CD4-positive, alpha-beta T cell treated with Interleukin-6 at 100 ng/mL for 8 hours (primary cell): ENCODE data around the gene FASTK.
A peak's percentile ranks its signal among the peaks of the same experiment; 100 is the strongest.

Experiments
- DNase-seq: peaks from one replicate; pipeline ENCODE4 v3.0.0-alpha.2; 2020; ENCODE audit warnings: mixed read lengths, low spot score

The FASTK gene

GRCh38 chr7:151118108-151119054 is 37.8 kb upstream of the FASTK start:
- DNase-seq = no peak

DNA sequence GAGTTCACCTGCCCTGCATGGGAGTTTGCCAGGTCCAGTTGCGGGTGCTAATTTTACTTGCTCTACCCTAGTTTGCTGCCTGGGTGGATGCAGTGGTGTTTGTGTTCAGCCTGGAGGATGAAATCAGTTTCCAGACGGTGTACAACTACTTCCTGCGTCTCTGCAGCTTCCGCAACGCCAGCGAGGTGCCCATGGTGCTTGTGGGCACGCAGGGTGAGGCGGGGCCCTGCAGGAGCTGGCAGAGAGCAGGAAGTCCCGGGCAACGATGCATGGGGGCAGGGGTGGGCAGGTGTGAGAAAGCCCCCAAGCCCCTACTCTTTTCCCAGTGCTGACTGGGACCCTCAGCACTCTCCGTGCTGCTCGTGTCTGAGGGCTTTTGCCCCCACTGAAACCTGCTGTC is 37.0 kb upstream of the FASTK start:
- peak; percentile 53 for DNase-seq

DNA sequence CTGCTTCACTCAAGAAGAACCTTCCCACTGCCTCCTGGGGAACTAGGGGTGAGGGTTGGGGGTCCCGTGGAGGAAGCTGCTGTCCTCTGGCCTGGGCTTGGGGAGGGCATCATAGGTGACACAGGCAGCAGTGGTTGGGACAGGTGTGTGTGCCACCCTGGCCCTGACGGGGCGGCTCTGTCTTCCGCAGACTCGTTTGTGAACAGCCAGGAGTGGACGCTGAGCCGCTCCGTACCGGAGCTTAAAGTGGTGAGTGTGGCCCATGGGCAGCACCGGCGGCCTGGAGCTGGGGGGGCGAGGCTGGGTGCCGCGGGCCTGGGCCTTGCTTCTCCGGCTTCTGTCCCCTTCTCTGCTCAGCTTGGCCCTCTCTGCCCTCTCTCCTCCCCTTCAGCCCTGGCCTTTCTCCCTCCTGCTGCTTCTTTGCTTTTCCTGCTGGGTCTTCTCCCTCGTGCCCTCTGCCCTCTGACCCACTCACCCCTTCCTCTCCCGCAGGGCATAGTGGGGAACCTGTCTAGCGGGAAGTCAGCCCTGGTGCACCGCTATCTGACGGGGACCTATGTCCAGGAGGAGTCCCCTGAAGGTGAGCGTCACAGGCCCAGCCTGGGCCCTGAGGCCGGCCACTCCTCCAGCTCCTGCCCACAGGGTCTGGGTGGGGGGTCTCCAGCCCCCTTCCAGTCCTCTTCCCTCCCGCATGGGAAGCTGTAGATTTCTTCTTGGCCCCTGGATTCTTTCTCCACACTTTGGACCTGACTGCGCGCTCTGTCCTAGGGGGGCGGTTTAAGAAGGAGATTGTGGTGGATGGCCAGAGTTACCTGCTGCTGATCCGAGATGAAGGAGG is 36.2 kb upstream of the FASTK start:
- no peak for DNase-seq

- DNase-seq = no peak
These were observed 35.3 kb upstream of the FASTK start for GRCh38 chr7:151115836-151116418.

- DNase-seq = no peak
These were observed 34.7 kb upstream of the FASTK start for GRCh38 chr7:151115121-151115835.

DNA sequence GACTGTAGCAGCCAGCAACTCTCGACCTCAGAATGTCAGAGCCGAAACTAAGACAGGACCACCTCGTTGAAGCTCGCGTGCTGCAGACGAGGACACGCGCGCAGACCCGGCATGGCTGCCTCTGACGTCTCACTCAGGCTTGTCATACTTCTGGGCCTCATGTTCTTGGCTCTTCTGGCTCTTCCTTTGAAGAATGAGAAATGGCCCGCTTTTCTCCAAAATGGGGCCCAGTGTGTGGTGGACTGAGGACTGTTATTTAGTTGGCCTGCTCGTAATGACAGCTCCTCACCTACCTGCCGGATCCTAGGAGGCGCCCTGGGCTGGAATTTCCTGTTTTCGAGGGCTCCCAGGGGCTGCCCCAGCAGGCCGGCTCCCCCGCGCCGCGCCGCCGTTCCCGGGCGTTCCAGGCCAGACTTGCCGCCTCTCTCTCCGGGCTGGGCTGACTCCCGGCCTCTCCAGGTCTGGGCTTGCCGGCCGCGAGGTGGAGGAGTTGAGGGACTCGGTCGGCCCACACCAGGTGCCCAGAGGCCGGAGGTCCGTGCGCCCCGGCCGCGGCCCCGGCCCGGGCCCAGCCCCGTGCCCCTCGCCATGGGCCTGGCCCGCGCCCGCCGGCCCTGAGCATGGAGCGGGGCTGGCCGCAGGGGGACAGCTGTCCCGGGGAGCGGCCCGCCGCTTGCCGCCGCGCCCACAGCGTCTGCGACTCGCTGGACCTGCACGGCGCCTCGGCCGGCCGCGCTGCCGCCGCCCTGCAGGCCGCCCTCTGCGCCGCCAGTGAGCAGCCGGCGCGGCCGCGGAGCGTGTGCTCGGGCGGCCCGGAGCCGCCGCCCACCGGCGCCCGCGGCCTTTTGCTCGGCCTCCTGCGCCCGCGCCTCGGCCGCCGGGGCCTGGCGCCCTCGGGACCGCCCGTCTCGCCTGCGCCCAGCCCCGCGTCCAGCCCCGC is 33.8 kb upstream of the FASTK start:
- DNase-seq = no peak

- no peak for DNase-seq
These were observed 32.9 kb upstream of the FASTK start for GRCh38 chr7:151113344-151114150.

- peak; percentile 74 for DNase-seq
These were observed 30.5 kb upstream of the FASTK start for GRCh38 chr7:151110941-151111645.

DNA sequence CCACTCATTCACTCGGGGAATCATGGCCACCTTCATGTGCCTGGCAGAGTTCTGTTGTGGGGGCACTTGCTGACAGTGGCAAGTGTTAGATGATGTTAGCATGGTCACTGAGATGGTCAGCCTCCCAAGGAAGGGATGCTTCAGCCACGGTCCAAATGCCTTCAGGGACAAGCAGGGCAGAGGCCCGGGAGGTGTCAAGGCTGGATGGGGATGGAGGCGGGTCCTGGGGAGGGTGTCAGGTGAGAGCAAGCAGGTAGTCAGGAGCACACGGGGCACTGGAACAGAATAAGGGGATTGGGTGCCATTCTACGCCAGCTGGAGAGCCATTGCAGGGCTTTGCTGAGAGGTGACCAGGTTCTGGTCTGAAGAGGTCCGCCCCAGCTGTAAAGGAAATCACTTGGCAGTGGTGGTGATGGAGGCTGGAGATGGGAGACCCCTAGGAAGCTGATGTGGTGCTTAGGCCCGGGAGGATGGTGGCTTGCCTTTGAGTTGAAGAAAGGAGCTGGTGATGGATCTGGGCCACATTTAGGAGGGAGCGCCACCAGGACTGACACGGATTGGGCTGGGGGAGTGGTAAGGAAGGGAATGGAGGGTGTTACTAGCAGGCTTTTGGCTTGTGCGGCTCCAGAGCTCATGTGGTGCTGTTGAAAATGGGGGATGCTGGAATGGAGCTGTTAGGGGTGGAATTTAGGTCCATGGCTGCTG is 29.8 kb upstream of the FASTK start:
- no peak for DNase-seq

- no peak for DNase-seq
These were observed 28.8 kb upstream of the FASTK start for GRCh38 chr7:151109094-151110048.

GRCh38 chr7:151107882-151108281 is 27.3 kb upstream of the FASTK start:
- DNase-seq = no peak

GRCh38 chr7:151104411-151105235 is 24.0 kb upstream of the FASTK start:
- no peak for DNase-seq

DNA sequence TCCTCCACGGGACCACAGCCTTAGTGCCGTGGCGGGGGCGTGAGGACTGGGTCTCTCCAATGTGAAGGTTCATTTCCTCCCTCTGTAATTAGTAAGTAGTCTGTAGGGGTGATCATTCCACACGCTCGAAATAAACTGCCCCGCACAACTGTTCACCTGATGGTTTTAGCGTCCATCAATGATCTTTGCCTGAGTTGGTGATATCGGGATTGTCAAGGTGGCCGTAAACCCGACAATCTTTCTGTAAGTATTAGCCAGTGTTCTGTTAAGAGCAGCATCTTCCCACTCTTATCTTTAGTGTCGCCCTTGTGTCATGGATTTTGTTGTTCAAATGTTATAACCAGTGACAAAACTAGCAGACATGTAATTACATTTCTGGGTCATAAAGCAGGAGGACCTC is 23.4 kb upstream of the FASTK start:
- DNase-seq = no peak

GRCh38 chr7:151102991-151103390 is 22.4 kb upstream of the FASTK start:
- DNase-seq = no peak

DNA sequence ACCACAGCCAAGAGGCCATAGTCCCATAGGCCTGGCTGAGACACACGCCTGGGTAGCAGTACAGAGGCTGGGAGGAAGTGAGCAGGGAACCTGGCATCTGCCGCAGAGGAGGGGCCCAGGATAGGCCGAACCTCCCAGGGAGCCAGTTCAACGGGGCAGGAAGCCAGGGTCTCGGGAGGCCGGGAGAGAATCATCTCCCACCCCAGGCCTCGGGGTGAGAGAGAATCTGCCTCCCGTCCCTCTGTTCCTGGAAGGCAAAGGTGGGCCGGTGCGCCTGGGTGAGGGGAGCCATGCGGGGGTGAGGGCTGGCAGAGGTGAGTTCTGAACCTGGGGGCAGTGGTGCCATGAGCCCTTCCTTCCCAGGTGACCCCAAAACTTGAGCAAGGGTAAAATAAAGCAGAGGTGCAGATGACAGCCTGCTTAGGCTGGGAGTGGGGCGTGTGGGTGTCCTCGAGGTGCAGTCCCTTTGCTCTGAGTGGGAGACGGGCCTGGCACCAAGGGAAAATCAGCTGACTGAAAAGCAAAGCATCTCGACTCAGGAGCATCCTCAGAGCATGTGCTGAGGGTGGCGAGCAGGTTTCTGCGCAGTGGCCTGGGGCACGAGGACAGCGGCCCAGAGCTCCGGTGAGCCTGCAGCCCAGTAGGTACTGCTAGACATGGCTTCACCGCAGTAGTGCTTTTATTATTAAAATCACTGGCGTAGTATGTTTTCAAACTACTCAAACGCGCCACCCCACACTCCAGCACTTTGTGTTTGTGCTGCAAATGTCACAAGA is 21.2 kb upstream of the FASTK start:
- no peak for DNase-seq

DNA sequence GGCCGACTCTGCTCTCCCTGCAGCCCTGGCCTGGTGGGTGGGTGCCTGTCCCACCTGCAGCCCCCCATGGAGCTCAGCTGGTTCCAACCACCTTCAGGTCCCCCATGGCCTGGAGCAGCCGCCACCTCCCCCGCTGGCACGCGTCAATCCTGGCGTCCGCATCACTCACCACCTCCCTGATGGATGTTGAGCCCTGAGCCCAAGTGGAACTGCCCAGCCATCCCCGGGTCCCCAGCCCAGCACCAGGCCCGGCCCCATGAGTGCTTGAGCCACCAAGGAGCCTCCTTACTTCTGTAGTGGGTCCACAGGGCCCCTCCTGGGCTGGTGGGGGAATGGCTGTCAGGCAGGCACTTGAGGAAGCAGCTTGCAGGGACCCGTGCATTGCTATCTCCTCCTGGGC is 20.3 kb upstream of the FASTK start:
- no peak for DNase-seq
